Adipocyte (in vitro differentiated cells): ENCODE data around the gene PTAFR.

ENCODE experiments used
- DNase-seq: peaks from one replicate; pipeline ENCODE4 v3.0.0-alpha.2; 2015; ENCODE audit warnings: low read depth
- H3K27me3 ChIP-seq: replicated peaks from 2 replicates; pipeline ENCODE4 v1.7.0; 2013; ENCODE audit warnings: mild to moderate bottlenecking, low read length, moderate library complexity; ENCODE audit not compliant: control insufficient read depth, insufficient read depth
- H3K36me3 ChIP-seq: 2 replicates; pipeline ENCODE4 v1.7.0; 2013; ENCODE audit warnings: low read length, mild to moderate bottlenecking, moderate library complexity; ENCODE audit not compliant: control insufficient read depth, insufficient read depth, severe bottlenecking
- H3K4me1 ChIP-seq: 2 replicates; pipeline ENCODE4 v1.7.0; 2013; ENCODE audit warnings: mild to moderate bottlenecking, low read length, moderate library complexity; ENCODE audit not compliant: control insufficient read depth, insufficient read depth
- H3K4me3 ChIP-seq: 2 replicates; pipeline ENCODE4 v1.7.0; 2013; ENCODE audit warnings: mild to moderate bottlenecking, low read length, moderate library complexity
- H3K9ac ChIP-seq: 2 replicates; pipeline ENCODE4 v1.7.0; 2013; ENCODE audit warnings: mild to moderate bottlenecking, low read length, moderate library complexity
- H3K9me3 ChIP-seq: 2 replicates; pipeline ENCODE4 v1.7.0; 2013; ENCODE audit warnings: mild to moderate bottlenecking, low read length, moderate library complexity; ENCODE audit not compliant: control insufficient read depth

PTAFR gene

DNA sequence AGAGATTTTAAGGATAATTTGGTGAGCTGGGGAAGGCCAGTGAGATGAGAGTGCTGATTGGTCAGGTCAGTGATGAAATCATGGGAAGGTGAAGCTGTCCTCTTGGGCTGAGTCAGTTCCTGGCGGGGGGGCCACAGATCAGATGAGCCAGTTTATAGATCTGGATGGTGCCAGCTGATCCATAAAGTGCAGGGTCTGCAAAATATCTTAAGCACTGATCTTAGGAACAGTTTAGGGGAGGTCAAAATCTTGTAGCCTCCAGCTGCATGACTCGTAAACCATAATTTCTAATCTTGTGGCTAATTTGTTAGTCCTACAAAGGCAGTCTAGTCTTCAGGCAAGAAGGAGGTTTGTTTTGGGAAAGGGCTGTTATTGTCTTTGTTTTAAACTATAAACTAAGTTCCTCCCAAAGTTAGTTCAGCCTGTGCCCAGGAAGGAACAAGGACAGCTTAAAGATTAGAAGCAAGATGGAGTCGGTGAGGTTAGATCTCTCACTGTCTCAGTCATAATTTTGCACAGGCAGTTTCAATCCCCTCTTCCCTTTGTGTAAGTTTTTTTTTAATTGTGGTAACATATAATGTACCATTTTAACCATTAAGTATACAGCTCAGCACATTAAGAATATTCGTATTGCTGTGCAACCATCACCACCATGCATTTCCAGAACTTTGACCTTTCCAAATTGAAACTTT lies 39.4 kb downstream of the PTAFR start:
- no peaks in the 10 kb centered on the region for H3K36me3 ChIP-seq
- no peak overlapping the region for H3K9ac ChIP-seq
- H3K4me1 ChIP-seq = peaks cover 13% of the 10 kb centered on the region
- H3K9me3 ChIP-seq = no peaks in the 10 kb centered on the region
- no peaks in the 10 kb centered on the region for H3K27me3 ChIP-seq
- H3K4me3 ChIP-seq = no peak overlapping the region
- DNase-seq = no peak

GRCh38 chr1:28136169-28136921 lies 40.1 kb downstream of the PTAFR start:
- Histone ChIP-seq H3K27me3 (no peaks in the 10 kb centered on the region), H3K36me3 (no peaks in the 10 kb centered on the region), H3K9me3 (no peaks in the 10 kb centered on the region), H3K4me3 (no peak overlapping the region), H3K4me1 (peaks cover 13% of the 10 kb centered on the region), H3K9ac (no peak overlapping the region)
- no peak for DNase-seq

DNA sequence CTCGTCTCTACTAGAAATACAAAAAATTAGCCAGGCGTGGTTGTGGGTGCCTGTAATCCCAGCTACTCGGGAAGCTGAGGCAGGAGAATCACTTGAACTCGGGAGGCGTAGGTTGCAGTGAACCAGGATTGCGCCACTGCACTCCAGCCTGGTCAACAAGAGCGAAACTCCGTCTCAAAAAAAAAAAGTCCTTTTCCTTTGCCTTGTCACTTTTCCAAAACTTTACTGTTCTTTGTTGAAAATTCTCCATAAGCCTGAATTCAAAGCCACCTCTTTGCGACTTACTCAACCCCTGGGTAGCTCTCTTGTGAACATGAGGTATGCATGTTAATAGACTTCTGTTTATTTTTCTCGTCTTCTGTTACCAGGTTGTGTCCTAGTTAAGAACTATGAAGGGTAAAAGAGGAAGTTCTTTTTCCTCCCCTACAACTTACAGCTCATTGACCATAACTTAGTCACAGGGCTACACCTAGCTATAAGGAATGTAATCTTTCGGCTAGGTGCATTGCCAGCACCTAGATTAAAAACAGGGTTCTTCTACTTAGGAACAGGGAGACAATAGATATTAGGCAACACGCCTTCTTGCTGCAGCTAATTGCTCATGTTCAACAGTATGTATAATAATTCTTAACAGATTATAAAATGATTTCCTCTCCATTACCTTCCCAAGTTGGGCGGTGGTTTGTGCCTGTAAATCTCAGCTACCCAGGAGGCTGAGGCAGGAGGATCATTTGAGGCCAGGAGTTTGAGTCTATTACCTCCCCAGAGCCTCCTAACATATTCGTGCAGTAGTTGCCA lies 40.9 kb downstream of the PTAFR start:
- no peak for DNase-seq
- Histone ChIP-seq H3K4me1 (peaks cover 13% of the 10 kb centered on the region), H3K36me3 (no peaks in the 10 kb centered on the region), H3K27me3 (no peaks in the 10 kb centered on the region), H3K9me3 (no peaks in the 10 kb centered on the region), H3K4me3 (no peak overlapping the region), H3K9ac (no peak overlapping the region)

GRCh38 chr1:28134651-28135207 lies 41.8 kb downstream of the PTAFR start:
- no peak for DNase-seq
- H3K9me3 ChIP-seq = no peaks in the 10 kb centered on the region
- no peak overlapping the region for H3K4me3 ChIP-seq
- no peaks in the 10 kb centered on the region for H3K27me3 ChIP-seq
- H3K9ac ChIP-seq = no peak overlapping the region
- H3K36me3 ChIP-seq = no peaks in the 10 kb centered on the region
- peaks cover 13% of the 10 kb centered on the region for H3K4me1 ChIP-seq

DNA sequence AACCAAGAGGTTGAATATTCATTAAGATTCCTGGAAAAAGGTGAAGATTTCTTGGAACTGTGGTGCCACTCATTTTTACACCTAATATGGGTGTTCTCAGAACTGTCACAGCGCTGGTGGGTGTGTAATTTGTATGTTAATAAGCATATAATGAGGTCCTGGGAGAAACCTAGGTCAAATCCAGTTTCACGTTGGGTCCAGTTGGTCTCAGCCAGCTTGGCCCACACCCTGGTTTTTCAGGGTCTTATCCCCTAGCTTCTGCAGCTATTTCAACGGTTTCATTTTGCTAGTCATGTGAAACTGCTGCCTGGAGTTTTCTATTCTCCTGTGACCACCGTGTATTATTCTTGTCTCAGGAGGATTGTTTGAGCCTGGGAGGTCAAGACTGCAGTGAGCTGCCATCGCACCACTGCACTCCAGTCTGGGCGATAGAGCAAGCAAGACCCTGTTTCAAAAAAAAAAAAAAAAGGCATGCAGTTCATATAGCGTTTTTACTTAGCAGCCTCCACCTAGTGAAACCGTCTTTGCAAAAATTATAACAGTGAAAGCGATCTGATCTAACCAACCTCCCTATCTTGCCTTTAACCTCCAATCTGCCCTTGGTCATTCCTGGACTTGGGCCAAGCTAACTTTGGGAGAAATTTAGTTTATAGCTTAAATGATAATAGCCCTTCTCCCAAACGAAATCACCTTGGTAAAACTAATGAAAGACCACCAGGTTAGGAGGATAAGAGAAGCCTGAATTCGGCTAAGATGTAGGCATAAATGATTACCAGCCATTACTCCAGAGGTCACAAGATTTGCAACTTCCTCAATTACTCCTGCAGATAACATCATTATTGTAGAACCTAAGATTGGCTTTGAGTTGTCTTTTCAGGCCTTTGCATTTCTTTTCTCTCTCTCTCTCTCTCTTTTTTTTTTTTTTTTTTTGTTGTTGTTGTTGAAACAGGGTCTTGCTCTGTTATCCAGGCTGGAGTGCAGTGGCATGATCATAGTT lies 44.0 kb downstream of the PTAFR start:
- no peak for DNase-seq
- Histone ChIP-seq H3K9ac (no peak overlapping the region), H3K36me3 (no peaks in the 10 kb centered on the region), H3K4me1 (peaks cover 10% of the 10 kb centered on the region), H3K27me3 (no peaks in the 10 kb centered on the region), H3K4me3 (no peak overlapping the region), H3K9me3 (no peaks in the 10 kb centered on the region)

DNA sequence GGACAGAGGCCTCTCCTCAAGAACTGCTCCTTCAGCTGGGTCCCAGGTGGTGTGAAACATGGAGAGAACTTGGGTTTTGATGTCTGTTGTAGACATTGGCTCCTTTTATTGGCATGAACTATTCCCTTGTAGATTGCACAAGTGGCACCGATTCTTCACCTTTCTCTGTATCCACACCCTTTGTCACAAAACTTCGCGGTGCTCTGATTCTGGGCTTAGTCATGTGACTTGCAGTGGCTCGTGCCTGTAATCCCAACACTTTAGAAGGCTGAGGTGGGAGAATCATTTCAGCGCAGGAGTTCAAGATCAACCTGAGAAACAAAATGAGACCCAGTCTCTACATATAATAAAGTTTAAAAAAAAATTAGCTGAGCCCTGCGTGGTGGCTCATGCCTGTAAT lies 45.6 kb downstream of the PTAFR start:
- Histone ChIP-seq H3K4me1 (peaks cover 4% of the 10 kb centered on the region), H3K9me3 (no peaks in the 10 kb centered on the region), H3K36me3 (no peaks in the 10 kb centered on the region), H3K4me3 (no peak overlapping the region), H3K27me3 (no peaks in the 10 kb centered on the region), H3K9ac (no peak overlapping the region)
- DNase-seq = no peak

DNA sequence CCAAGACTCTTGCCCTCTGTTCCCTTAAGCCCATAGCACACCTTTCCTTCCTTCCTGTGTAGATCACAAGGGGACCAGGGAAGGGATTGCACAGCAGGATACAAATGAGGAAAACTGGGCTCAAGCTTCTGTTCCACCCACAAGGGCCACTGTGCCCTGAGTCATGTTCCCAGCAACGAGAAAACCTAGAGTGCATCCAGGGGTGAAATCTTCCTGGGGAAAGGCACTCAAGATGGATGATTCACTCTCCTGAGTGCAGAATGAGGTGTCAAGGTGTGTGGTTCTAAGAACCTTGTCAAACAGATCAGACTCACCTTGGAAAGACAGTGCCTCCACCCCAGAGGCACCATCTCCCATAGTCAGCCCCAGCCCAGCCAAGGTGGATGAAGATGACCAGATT lies 47.3 kb downstream of the PTAFR start:
- no peak overlapping the region for H3K4me3 ChIP-seq
- H3K9me3 ChIP-seq = no peaks in the 10 kb centered on the region
- peaks cover 4% of the 10 kb centered on the region for H3K4me1 ChIP-seq
- peak; percentile 28 for DNase-seq
- H3K9ac ChIP-seq = no peak overlapping the region
- H3K36me3 ChIP-seq = no peaks in the 10 kb centered on the region
- no peaks in the 10 kb centered on the region for H3K27me3 ChIP-seq

DNA sequence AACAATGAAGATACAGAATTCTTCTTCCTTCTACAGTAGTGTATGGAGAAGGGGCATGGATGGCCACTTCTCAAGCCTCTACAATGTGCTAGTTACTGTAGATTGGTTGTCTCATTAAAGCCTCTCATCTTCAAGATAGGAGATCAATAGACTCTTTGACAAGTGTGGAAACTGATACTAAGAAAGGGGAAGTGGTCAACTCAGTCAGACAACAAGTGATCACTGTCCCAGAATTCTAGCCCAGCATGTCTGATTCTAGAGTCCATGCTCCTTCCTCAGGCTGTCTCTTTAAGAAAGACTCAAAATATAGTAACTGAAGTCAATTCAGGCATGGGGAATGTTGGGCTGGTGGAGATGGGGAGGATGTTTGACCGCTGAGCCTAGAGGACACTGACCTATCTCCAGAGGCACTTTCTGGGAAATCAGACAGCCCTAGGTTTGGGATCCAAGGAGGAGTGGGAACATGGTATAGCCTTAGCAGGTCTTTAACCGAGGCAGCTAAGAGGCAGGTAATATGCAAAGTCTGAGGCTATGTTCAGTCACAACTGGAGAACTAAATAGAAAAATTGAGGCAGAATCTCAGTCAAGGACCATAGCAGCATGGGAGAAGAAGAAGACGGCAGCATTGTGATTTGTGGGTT lies 48.8 kb downstream of the PTAFR start:
- H3K9me3 ChIP-seq = no peaks in the 10 kb centered on the region
- no peaks in the 10 kb centered on the region for H3K27me3 ChIP-seq
- no peak for DNase-seq
- peaks cover 11% of the 10 kb centered on the region for H3K4me1 ChIP-seq
- no peak overlapping the region for H3K9ac ChIP-seq
- no peak overlapping the region for H3K4me3 ChIP-seq
- no peaks in the 10 kb centered on the region for H3K36me3 ChIP-seq

GRCh38 chr1:28126783-28127490 lies 49.6 kb downstream of the PTAFR start:
- Histone ChIP-seq H3K4me1 (peaks cover 17% of the 10 kb centered on the region), H3K36me3 (no peaks in the 10 kb centered on the region), H3K4me3 (no peak overlapping the region), H3K9me3 (no peaks in the 10 kb centered on the region), H3K27me3 (no peaks in the 10 kb centered on the region), H3K9ac (no peak overlapping the region)
- no peak for DNase-seq

DNA sequence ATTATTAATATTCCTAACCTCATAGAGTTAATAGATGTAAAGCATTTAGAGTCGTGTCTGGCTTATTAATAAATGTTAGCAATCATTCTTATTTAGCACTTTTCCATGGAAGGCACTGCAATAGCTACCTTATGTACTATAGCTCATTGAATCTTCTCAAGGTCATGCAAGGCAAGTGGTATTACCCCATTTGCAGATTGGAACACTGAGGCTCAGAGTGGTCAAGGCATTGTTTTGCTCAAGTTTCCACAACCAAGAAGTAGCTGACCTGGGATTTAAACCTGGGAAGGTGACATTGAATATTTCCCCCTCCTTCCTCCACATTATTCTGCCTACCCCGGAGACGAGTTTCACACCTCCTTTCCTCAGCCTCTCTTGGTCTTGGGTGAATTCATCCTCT lies 50.3 kb downstream of the PTAFR start:
- Histone ChIP-seq H3K9me3 (no peaks in the 10 kb centered on the region), H3K4me3 (no peak overlapping the region), H3K9ac (no peak overlapping the region), H3K4me1 (peaks cover 18% of the 10 kb centered on the region), H3K27me3 (no peaks in the 10 kb centered on the region), H3K36me3 (no peaks in the 10 kb centered on the region)
- DNase-seq = no peak
